Fibroblast of lung (primary cell): ENCODE data around the gene PIP5KL1.

Experiments
- EZH2 ChIP-seq: IDR thresholded peaks from 2 replicates; pipeline ENCODE4 v1.5.1; 2012; ENCODE audit warnings: low read length, control low read depth, mild to moderate bottlenecking; ENCODE audit errors: missing control alignments
- TF ChIP-seq, protein P1 (sequence below), 2 donors: IDR thresholded peaks in 1 of 2; conservative IDR thresholded peaks in 1 of 2; 1 replicate in 1 of 2; 2 replicates in 1 of 2; pipeline ENCODE4 v1.5.1; 2011 to 2012; ENCODE audit warnings: low read length in 2 of 2, control low read depth in 1 of 2, inconsistent platforms in 1 of 2, low read depth in 1 of 2, mild to moderate bottlenecking in 1 of 2

DNA sequence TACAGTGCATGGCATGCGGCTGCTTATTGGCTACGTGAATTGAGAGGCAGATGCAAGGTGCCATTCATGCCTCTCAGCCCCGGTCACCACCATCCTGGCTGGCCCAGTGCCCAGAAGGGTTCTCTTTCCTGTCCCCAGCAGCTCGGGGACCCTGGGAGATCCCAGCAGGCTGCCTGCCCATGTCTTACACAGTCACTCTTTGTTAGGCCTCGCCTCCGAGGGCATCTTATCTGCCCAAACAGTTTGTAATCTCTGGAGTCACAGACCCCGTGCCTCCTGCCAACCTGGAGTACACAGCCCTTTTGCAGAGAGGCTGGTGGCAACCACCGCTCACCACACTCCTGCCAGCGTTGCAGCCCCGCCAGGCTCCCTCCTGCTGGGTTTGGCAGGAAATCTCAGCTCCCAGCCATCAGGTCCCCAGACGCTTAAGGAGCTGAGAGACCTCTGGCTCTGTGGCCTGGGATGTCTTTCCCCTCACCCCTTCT is 46.1 kb downstream of the PIP5KL1 start:
- TF ChIP-seq, protein P1, sequence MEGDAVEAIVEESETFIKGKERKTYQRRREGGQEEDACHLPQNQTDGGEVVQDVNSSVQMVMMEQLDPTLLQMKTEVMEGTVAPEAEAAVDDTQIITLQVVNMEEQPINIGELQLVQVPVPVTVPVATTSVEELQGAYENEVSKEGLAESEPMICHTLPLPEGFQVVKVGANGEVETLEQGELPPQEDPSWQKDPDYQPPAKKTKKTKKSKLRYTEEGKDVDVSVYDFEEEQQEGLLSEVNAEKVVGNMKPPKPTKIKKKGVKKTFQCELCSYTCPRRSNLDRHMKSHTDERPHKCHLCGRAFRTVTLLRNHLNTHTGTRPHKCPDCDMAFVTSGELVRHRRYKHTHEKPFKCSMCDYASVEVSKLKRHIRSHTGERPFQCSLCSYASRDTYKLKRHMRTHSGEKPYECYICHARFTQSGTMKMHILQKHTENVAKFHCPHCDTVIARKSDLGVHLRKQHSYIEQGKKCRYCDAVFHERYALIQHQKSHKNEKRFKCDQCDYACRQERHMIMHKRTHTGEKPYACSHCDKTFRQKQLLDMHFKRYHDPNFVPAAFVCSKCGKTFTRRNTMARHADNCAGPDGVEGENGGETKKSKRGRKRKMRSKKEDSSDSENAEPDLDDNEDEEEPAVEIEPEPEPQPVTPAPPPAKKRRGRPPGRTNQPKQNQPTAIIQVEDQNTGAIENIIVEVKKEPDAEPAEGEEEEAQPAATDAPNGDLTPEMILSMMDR (conservative IDR thresholded peaks at IDR 0.05 in 1 of 2, IDR thresholded peaks at IDR 0.05 in 1 of 2; ENCODE audit: low read depth in 1 of 2, low read length in 2 of 2) = no peak
- TF ChIP-seq EZH2 = no peak
